Activated T-helper 2 cell treated with anti-CD3 and anti-CD28 coated beads, Interferon-gamma antibody, Interleukin-2, Interleukin-4, amounts not matched to agents 10 μg/mL and 5 μg/mL and 100 μg/mL, durations not matched to agents 14 hours and 24 hours and 36 hours (primary cell): ENCODE data around the gene TRABD2B. TPM values are rescaled to one million over a fixed set of nuclear protein-coding genes. Genes with fewer than 3 reads are reported as not detected.

Source experiments
- DNase-seq: peaks from one replicate; pipeline ENCODE4 v3.0.0; 2021; ENCODE audit warnings: low spot score
- H3K27ac Mint-ChIP-seq: one replicate; pipeline ENCODE4 v1.8.0; 2021; ENCODE audit warnings: mixed read lengths
- H3K27me3 Mint-ChIP-seq: one replicate; pipeline ENCODE4 v1.8.0; 2021; ENCODE audit warnings: low read depth, mixed read lengths
- H3K36me3 Mint-ChIP-seq: one replicate; pipeline ENCODE4 v1.8.0; 2021; ENCODE audit warnings: low read depth, mixed read lengths
- H3K4me1 Mint-ChIP-seq: one replicate; pipeline ENCODE4 v1.8.0; 2021; ENCODE audit warnings: low read depth, mixed read lengths
- H3K4me3 Mint-ChIP-seq: one replicate; pipeline ENCODE4 v1.8.0; 2021; ENCODE audit warnings: low read depth, mild to moderate bottlenecking, moderate library complexity, mixed read lengths
- H3K9me3 Mint-ChIP-seq: one replicate; pipeline ENCODE4 v1.8.0; 2021; ENCODE audit warnings: mixed read lengths
- intact Hi-C: fragments of 100-400 bp; cut with micrococcal nuclease; formaldehyde crosslinking; loops from one replicate; pipeline ENCODE4 v1.15.1; 2023
- total RNA-seq: library from RNA; stranded (reverse); gene quantifications from 2 replicates; pipeline ENCODE4 v1.2.3, GENCODE V29; 2022

TRABD2B gene
- total RNA-seq, 1 donor from 2014 or later = not detected

DNA sequence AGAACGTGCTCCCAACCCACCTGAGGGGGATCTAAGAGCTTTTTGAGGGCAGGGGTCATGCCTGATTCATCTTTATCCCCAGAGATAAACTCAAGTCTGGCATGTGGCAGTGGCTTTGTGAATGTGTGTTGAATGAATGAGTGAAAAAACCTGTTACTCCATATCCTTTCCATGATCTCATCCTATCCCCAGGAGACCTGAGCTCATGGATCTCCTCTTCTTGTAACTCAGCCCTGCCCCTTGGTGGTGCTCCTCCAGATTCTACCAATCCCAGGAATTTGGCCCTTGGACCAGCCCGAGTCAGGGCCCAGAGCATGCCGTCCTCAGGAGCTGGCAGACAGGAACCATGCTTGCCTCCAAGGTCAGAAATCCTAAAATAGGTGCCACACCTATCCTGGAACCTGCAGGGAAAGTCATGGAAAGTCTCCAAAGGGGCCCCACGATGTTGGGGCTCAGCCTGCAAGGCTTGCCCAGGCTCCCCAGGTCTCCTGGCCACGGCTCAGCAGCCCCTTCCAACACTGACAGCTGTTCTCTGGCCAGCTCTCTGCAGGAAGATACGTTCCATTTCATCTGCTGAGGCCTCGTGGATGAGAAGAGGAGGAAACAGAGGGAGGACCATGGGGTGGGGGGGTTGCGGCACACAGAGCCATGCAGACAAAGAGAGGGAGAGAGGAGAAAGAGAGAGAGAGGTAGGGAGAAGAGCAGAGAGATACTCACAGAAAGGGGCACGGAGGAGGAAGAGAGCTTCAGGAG, 214.6 kb downstream of the TRABD2B start:
- no peak for DNase-seq
- Mint-ChIP-seq H3K4me3 (no peak overlapping the region), H3K27me3 (no peaks in the 10 kb centered on the region), H3K9me3 (no peaks in the 10 kb centered on the region), H3K36me3 (no peaks in the 10 kb centered on the region), H3K4me1 (no peaks in the 10 kb centered on the region), H3K27ac (no peak overlapping the region)
- intact Hi-C loops = no loop called here

DNA sequence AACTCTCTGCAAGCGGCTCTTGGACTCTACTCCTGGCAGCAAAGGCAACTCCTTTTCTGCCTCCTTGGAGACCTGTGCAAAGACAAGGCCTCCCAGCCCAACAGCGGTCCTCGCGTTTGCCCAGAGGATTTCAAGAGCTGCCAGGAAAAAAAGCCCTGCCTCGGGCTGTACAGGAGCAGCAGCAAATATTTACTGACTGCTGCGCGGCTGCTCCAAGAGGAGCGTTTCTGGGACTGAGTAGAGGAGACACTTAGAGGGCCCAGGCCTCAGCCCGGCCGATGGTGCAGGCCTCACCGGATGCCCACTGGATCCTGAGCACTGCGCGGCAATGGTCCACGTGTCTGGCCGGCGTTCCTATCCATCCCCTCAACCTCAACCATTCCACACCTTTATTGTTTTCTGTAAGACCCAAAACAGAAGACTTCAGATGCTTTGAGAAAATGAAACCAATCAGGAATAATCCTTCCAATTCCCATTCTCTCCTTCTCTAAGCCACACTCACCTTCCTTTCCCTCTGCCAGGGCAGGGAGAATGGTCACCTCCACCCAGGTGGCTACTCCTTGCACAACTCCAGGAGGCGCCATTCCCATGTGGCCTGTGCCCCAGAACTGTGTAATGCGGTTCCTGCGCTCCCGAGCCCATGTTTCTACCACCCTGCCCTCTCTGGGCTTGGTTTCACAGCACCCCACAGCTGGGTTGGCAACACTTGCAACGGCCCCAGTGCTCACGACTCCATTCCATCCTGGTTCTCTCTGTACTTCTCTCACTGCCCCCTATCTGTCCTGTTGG, 215.8 kb downstream of the TRABD2B start:
- H3K9me3 Mint-ChIP-seq = no peaks in the 10 kb centered on the region
- no peak overlapping the region for H3K27ac Mint-ChIP-seq
- DNase-seq = no peak
- H3K36me3 Mint-ChIP-seq = no peaks in the 10 kb centered on the region
- no peaks in the 10 kb centered on the region for H3K4me1 Mint-ChIP-seq
- intact Hi-C loops = no loop called here
- no peaks in the 10 kb centered on the region for H3K27me3 Mint-ChIP-seq
- H3K4me3 Mint-ChIP-seq = no peak overlapping the region

DNA sequence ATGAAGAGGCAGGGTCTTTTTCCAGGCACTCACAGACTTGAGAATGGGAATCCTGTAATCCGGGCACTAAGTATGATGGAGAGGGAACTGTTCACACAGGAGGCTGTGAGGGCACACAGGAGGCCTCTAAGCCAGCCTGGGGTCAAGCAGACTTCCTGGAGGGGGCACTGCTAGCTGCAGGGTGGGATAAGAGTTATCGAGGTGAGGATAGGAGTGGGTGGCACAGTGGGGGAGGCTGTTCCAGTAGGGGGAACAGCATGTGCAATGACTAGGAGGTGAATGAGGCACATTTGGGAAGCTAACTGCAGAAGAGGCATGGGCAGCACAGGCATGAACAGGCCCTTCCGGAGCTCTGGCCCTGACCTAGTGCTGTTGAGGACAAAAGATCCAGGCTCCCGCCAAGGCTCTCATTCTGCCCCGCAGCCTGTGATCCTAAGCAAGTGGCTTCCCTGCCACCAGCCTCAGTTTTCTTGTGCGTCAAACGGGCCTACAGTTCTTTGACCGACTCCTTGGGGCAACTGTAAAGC, 216.7 kb downstream of the TRABD2B start:
- intact Hi-C loops = no loop called here
- Mint-ChIP-seq H3K27ac (no peak overlapping the region), H3K27me3 (no peaks in the 10 kb centered on the region), H3K4me1 (no peaks in the 10 kb centered on the region), H3K36me3 (no peaks in the 10 kb centered on the region), H3K4me3 (no peak overlapping the region), H3K9me3 (no peaks in the 10 kb centered on the region)
- DNase-seq = no peak

DNA sequence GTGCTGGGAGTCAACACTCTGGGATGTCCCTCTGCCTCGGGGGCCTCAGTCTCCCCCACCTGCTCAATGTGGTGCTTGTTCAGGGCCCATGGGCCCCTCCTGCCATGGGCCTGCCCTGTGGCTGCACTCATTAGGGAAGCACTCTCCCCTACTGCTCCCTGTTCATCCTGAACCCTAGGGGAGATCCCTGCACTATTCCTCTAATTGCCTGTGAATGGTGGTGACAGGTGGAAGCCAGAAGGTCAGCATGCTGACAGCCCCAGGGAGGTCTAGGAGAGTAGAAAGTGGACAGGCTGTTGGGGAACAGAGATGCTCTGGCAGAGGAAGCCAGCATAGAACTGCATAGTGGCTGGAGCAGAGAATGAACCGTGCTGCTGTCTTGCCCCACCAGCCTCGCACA, 217.6 kb downstream of the TRABD2B start:
- no peak for DNase-seq
- Mint-ChIP-seq H3K4me1 (no peaks in the 10 kb centered on the region), H3K9me3 (no peaks in the 10 kb centered on the region), H3K4me3 (no peak overlapping the region), H3K27me3 (no peaks in the 10 kb centered on the region), H3K27ac (no peak overlapping the region), H3K36me3 (no peaks in the 10 kb centered on the region)
- intact Hi-C loops = no loop called here

GRCh38 chr1:47778280-47778679, 218.9 kb downstream of the TRABD2B start:
- no peak overlapping the region for H3K4me3 Mint-ChIP-seq
- intact Hi-C loops = no loop called here
- no peaks in the 10 kb centered on the region for H3K9me3 Mint-ChIP-seq

GRCh38 chr1:47777322-47777721, 219.9 kb downstream of the TRABD2B start:
- no peaks in the 10 kb centered on the region for H3K27me3 Mint-ChIP-seq
- intact Hi-C loops = no loop called here
- H3K4me3 Mint-ChIP-seq = no peak overlapping the region
- no peak for DNase-seq
- H3K4me1 Mint-ChIP-seq = no peaks in the 10 kb centered on the region
- no peaks in the 10 kb centered on the region for H3K9me3 Mint-ChIP-seq
- no peak overlapping the region for H3K27ac Mint-ChIP-seq
- H3K36me3 Mint-ChIP-seq = no peaks in the 10 kb centered on the region

More at GRCh38 chr1:47778280-47778679, 218.9 kb downstream of the TRABD2B start:
- H3K36me3 Mint-ChIP-seq = no peaks in the 10 kb centered on the region
- no peaks in the 10 kb centered on the region for H3K4me1 Mint-ChIP-seq
- H3K27ac Mint-ChIP-seq = no peak overlapping the region
- DNase-seq = no peak
- no peaks in the 10 kb centered on the region for H3K27me3 Mint-ChIP-seq

DNA sequence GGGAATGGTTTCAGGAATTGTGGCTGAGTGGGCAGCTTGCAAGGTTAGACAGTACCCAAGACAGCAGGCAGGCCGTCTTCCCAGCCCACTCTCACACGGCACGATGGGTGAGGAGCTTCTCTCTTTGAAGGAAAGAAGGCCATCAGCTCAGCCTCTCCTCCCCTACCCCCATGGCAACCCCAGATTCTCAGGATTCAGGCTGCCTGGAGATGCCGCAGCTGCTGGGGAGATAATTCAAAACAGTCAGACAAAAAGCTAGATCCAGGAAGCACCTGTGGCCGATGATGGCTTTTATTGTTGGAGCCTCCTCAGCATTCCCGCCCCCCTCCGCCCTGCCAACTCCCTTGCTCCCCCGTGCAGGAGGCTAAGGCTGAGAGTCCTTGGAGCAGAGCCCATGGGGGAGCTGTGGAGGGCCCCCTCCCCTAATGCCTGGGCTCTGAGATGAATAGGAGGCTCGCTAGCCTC, 220.5 kb downstream of the TRABD2B start:
- no peak for DNase-seq
- H3K27me3 Mint-ChIP-seq = no peaks in the 10 kb centered on the region
- H3K4me1 Mint-ChIP-seq = no peaks in the 10 kb centered on the region
- H3K9me3 Mint-ChIP-seq = no peaks in the 10 kb centered on the region
- no peak overlapping the region for H3K4me3 Mint-ChIP-seq
- H3K36me3 Mint-ChIP-seq = no peaks in the 10 kb centered on the region
- intact Hi-C loops = no loop called here
- H3K27ac Mint-ChIP-seq = no peak overlapping the region

GRCh38 chr1:47774986-47775834, 222.0 kb downstream of the TRABD2B start:
- intact Hi-C loops = no loop called here
- H3K27ac Mint-ChIP-seq = no peak overlapping the region
- H3K27me3 Mint-ChIP-seq = no peaks in the 10 kb centered on the region
- no peak overlapping the region for H3K4me3 Mint-ChIP-seq
- no peaks in the 10 kb centered on the region for H3K36me3 Mint-ChIP-seq
- no peaks in the 10 kb centered on the region for H3K9me3 Mint-ChIP-seq
- no peaks in the 10 kb centered on the region for H3K4me1 Mint-ChIP-seq
- no peak for DNase-seq

DNA sequence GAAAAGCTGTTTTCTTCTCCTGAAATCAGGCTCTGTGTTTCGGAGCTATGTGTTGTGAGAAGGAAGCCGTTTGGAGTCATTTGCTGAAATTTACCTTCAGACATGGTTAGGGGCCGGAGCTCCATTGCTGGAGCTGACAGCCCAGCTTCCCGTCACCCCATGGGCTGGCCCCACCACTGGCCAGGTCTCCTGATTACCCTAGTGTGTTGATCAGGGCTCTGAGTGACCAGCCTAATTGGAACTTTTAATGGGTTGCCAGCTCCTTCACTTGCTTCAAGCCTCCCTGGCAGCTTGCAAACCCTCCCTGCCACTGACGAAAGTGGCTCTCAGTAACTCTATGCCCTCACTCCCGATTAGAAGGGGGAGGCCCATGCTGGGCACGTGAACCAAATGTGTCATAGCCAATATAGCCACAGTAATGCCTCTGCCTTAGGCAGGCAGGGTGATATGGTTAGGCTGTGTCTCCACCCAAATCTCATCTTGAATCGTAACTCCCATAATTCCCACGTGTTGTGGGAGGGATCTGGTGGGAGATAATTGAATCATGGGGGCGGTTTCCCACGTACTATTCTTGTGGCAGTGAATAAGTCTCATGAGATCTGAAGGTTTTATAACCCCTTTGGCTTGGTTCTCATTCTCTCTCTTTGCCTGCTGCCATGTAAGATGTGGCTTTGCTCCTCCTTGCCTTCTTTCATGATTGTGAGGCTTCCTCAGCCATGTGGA, 224.1 kb downstream of the TRABD2B start:
- intact Hi-C loops = no loop called here
- DNase-seq = no peak
- no peaks in the 10 kb centered on the region for H3K36me3 Mint-ChIP-seq
- H3K4me1 Mint-ChIP-seq = no peaks in the 10 kb centered on the region
- H3K27ac Mint-ChIP-seq = no peak overlapping the region
- H3K4me3 Mint-ChIP-seq = no peak overlapping the region
- no peaks in the 10 kb centered on the region for H3K9me3 Mint-ChIP-seq
- no peaks in the 10 kb centered on the region for H3K27me3 Mint-ChIP-seq

DNA sequence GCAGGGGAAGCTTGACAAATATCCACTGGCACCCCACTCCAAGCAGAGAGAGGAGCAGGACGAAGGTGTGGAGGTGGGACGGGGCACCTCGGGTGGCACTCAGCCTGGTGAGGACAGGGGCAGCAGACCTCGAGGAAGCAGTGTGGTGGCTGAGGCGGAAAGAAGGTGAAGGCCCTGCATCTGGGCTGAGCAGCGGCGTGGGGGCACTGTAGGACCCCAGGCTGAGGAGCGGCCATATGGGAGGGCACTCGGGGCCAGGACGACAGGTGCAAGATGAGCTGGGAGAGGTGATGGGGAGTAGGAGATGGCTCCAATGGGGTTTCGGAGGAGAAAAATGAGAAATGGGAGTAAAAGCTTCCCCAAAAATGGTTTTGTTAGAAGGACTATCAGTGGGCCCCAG, 224.9 kb downstream of the TRABD2B start:
- no peak overlapping the region for H3K27ac Mint-ChIP-seq
- H3K4me3 Mint-ChIP-seq = no peak overlapping the region
- intact Hi-C loops = no loop called here
- H3K9me3 Mint-ChIP-seq = no peaks in the 10 kb centered on the region
- H3K4me1 Mint-ChIP-seq = no peaks in the 10 kb centered on the region
- no peak for DNase-seq
- H3K27me3 Mint-ChIP-seq = no peaks in the 10 kb centered on the region
- H3K36me3 Mint-ChIP-seq = no peaks in the 10 kb centered on the region

- Mint-ChIP-seq H3K27ac (no peak overlapping the region), H3K9me3 (no peaks in the 10 kb centered on the region), H3K4me3 (no peak overlapping the region), H3K4me1 (no peaks in the 10 kb centered on the region), H3K27me3 (no peaks in the 10 kb centered on the region), H3K36me3 (no peaks in the 10 kb centered on the region)
- intact Hi-C loops = no loop called here
- DNase-seq = no peak
These were observed 225.4 kb downstream of the TRABD2B start for GRCh38 chr1:47771751-47772150.

GRCh38 chr1:47769983-47770382, 227.2 kb downstream of the TRABD2B start:
- H3K27ac Mint-ChIP-seq = no peak overlapping the region
- H3K4me3 Mint-ChIP-seq = no peak overlapping the region
- no peaks in the 10 kb centered on the region for H3K27me3 Mint-ChIP-seq
- no peaks in the 10 kb centered on the region for H3K9me3 Mint-ChIP-seq
- H3K36me3 Mint-ChIP-seq = no peaks in the 10 kb centered on the region
- H3K4me1 Mint-ChIP-seq = no peaks in the 10 kb centered on the region
- DNase-seq = no peak
- intact Hi-C loops = no loop called here
